Lung (tissue), 12 donors: ENCODE data around the gene DIDO1. TPM values are rescaled to one million over a fixed set of nuclear protein-coding genes. Genes with fewer than 3 reads are reported as not detected.

ENCODE experiments used
- ATAC-seq: fragments of 200-7000 bp; cut with Tn5 transposase; one replicate; pipeline ENCODE4 v1.9.1; 2020; ENCODE audit warnings: moderate number of reproducible peaks; ENCODE audit not compliant: insufficient read depth, low FRiP score
- DNase-seq, 3 donors: peaks; one replicate each; pipeline ENCODE4 v3.0.0-alpha.2; 2013 to 2017
- H3K27ac ChIP-seq, 2 donors: one replicate each; pipeline ENCODE4 v1.5.1; 2013; ENCODE audit warnings: mild to moderate bottlenecking in 2 of 2, moderate library complexity in 2 of 2, control low read depth in 1 of 2, inconsistent platforms in 1 of 2, low read depth in 1 of 2, low read length in 1 of 2
- H3K27me3 ChIP-seq, 3 donors: one replicate each; pipeline ENCODE4 v1.5.1; 2013; ENCODE audit warnings: low read length in 2 of 3; ENCODE audit not compliant: control insufficient read depth in 3 of 3, insufficient read depth in 3 of 3
- H3K36me3 ChIP-seq, 4 donors: one replicate each; pipeline ENCODE4 v1.5.1; 2013; ENCODE audit warnings: low read length in 4 of 4, mild to moderate bottlenecking in 1 of 4, moderate library complexity in 1 of 4; ENCODE audit not compliant: control insufficient read depth in 4 of 4, insufficient read depth in 4 of 4
- H3K4me1 ChIP-seq, 5 donors: one replicate each; pipeline ENCODE4 v1.5.1; 2013; ENCODE audit warnings: low read length in 5 of 5, mild to moderate bottlenecking in 2 of 5, moderate library complexity in 1 of 5; ENCODE audit not compliant: control insufficient read depth in 5 of 5, insufficient read depth in 5 of 5
- H3K4me3 ChIP-seq: one replicate; pipeline ENCODE4 v1.5.1; 2013; ENCODE audit warnings: mild to moderate bottlenecking, control low read depth, moderate library complexity
- H3K9ac ChIP-seq, 2 donors: one replicate each; pipeline ENCODE4 v1.5.1; 2013; ENCODE audit warnings: low read length in 2 of 2, control low read depth in 1 of 2; ENCODE audit not compliant: insufficient read depth in 1 of 2
- H3K9me3 ChIP-seq, 4 donors: one replicate each; pipeline ENCODE4 v1.5.1; 2013; ENCODE audit warnings: low read length in 3 of 4, mild to moderate bottlenecking in 1 of 4, moderate library complexity in 1 of 4; ENCODE audit not compliant: control insufficient read depth in 4 of 4, insufficient read depth in 3 of 4
- CTCF ChIP-seq: IDR thresholded peaks from 2 replicates; pipeline ENCODE4 v1.5.1; 2012; ENCODE audit warnings: mild to moderate bottlenecking; ENCODE audit errors: control extremely low read depth, extremely low read depth
- WGBS, 2 donors: extraction: QIAGEN DNeasy Blood & Tissue Kit; methylation state at CpG; one replicate each; pipeline ENCODE4 v1.1.7; 2013; 5-methylcytosine and 5-hydroxymethylcytosine counted together
- polyA plus RNA-seq, 2 donors: library from polyadenylated mRNA; stranded (reverse); fragments of 200-250 nt; gene quantifications; one replicate each; pipeline ENCODE4 v1.2.1, GENCODE V29; 2013
- total RNA-seq, 2 donors: library from RNA; depleted of rRNA in 1 of 2; stranded (reverse); fragments of >200 nt in 1 of 2; gene quantifications; one replicate each; pipeline ENCODE4 v1.2.1, GENCODE V29; 2014 to 2021
- donor health status: control.
- donor health status: control.
- donor health status: Bipolar disorder and iron deficiency.
- donor health status: healthy.
- donor health status: DM: yes; HTN: yes; CAD: no.

Gene DIDO1
- total and polyA plus RNA-seq, 4 donors: 19.6 to 71.2 (median 35.8) TPM

GRCh38 chr20:62879275-62880146 lies 46.8 kb downstream of the DIDO1 start:
- no peak for TF ChIP-seq CTCF
- WGBS, 2 donors: 78 to 84% methylated on average over 79 to 80 of the region's 80 CpGs
- H3K4me1 ChIP-seq: peaks cover 0 to 30% (median 12%) of the 10 kb centered on the region in 5 donors
- H3K36me3 ChIP-seq: peaks cover 0 to 20% (median 1%) of the 10 kb centered on the region in 4 donors
- ATAC-seq (no peak), DNase-seq (no peak)
- no peak overlapping the region for H3K9ac ChIP-seq
- H3K9me3 ChIP-seq: no peaks in the 10 kb centered on the region
- no peak overlapping the region for H3K4me3 ChIP-seq
- peaks cover 0 to 13% (median 0%) of the 10 kb centered on the region in 3 donors for H3K27me3 ChIP-seq
- H3K27ac ChIP-seq: no peak overlapping the region

GRCh38 chr20:62878244-62879038 lies 47.9 kb downstream of the DIDO1 start:
- Histone ChIP-seq H3K27ac (no peak overlapping the region), H3K36me3 (peaks cover 0 to 20% (median 1%) of the 10 kb centered on the region in 4 donors), H3K4me3 (no peak overlapping the region), H3K27me3 (peaks cover 0 to 13% (median 0%) of the 10 kb centered on the region in 3 donors), H3K9me3 (no peaks in the 10 kb centered on the region), H3K9ac (no peak overlapping the region), H3K4me1 (peaks cover 0 to 30% (median 12%) of the 10 kb centered on the region in 5 donors)
- TF ChIP-seq CTCF: no peak
- ATAC-seq (no peak), DNase-seq (peak in 1 of 3 donors; percentile 44)
- 85% methylated on average over 20 of the region's 20 CpGs for WGBS, 2 donors

GRCh38 chr20:62876902-62877816 lies 49.1 kb downstream of the DIDO1 start:
- Histone ChIP-seq H3K9ac (no peak overlapping the region), H3K4me3 (no peak overlapping the region), H3K4me1 (peaks cover 0 to 30% (median 12%) of the 10 kb centered on the region in 5 donors), H3K27me3 (peaks cover 0 to 13% (median 0%) of the 10 kb centered on the region in 3 donors), H3K27ac (peak overlapping the region; percentile 11 to 50), H3K9me3 (no peaks in the 10 kb centered on the region), H3K36me3 (peaks cover 0 to 20% (median 1%) of the 10 kb centered on the region in 4 donors)
- DNase-seq (peak; percentile 79 to 93 (median 81)), ATAC-seq (peak; percentile 38)
- TF ChIP-seq CTCF: no peak
- WGBS, 2 donors: 49 to 70% methylated on average over 47 to 48 of the region's 48 CpGs
